Endothelial cell of hepatic sinusoid (primary cell): Measurements from ENCODE around the gene UNK.
"Not testable (repeated sequence)": the region's sequence is repeated elsewhere in the genome, so short reads cannot be mapped to it uniquely, and the experiment has no call there.

Experiments
- in situ Hi-C: cut with HindIII; loops from 2 replicates; pipeline ENCODE4 v1.10.0; 2017; ENCODE audit warnings: low sequenced_read_pairs

The UNK gene

GRCh38 chr17:75771334-75772281 lies 13.0 kb upstream of the UNK start:
- in situ Hi-C loops: no loop called here

GRCh38 chr17:75773121-75773807 lies 11.3 kb upstream of the UNK start:
- in situ Hi-C loops: no loop called here

- in situ Hi-C loops: no loop called here
Measured at GRCh38 chr17:75773808-75774470, 10.7 kb upstream of the UNK start.

- in situ Hi-C loops: no loop called here
Measured at GRCh38 chr17:75774471-75774990, 10.1 kb upstream of the UNK start.

- in situ Hi-C loops: no loop called here
Measured at GRCh38 chr17:75774991-75775668, 9.5 kb upstream of the UNK start.

- in situ Hi-C loops: no loop called here
Measured at GRCh38 chr17:75776386-75777295, 8.0 kb upstream of the UNK start.

GRCh38 chr17:75777296-75777922 lies 7.2 kb upstream of the UNK start:
- in situ Hi-C loops: no loop called here

- in situ Hi-C loops: not testable (repeated sequence)
Measured at GRCh38 chr17:75778066-75778860, 6.3 kb upstream of the UNK start.

GRCh38 chr17:75778861-75779249 lies 5.8 kb upstream of the UNK start:
- in situ Hi-C loops: no loop called here

GRCh38 chr17:75779250-75779986 lies 5.2 kb upstream of the UNK start:
- in situ Hi-C loops: no loop called here

GRCh38 chr17:75779987-75780889 lies 4.4 kb upstream of the UNK start:
- in situ Hi-C loops: loop anchor here (10.0 kb wide), 1 partner anchor 65 kb away; the partner anchor contains the start of gene UNC13D

GRCh38 chr17:75783069-75783783 lies 1.4 kb upstream of the UNK start:
- in situ Hi-C loops: loop anchor here (10.0 kb wide), 1 partner anchor 62 kb away; the partner anchor contains the start of gene UNC13D

- in situ Hi-C loops: loop anchor here (10.0 kb wide), 1 partner anchor 61 kb away; the partner anchor contains the start of gene UNC13D
Measured at GRCh38 chr17:75783803-75784472, 668 bp upstream of the UNK start.

- in situ Hi-C loops: loop anchor here (5.0 to 10.0 kb wide), 2 partner anchors 60 to 77 kb away; partner anchors contain the start of gene UNC13D
Measured at GRCh38 chr17:75785016-75785890, 647 bp downstream of the UNK start.
